Osteoblast (primary cell): ENCODE data around the gene FBXL17. TPM values are rescaled to one million over a fixed set of nuclear protein-coding genes. Genes with fewer than 3 reads are reported as not detected.

Experiments used
- DNase-seq: peaks from one replicate; pipeline ENCODE4 v3.0.0; 2011; ENCODE audit warnings: low spot score, mixed read lengths; ENCODE audit not compliant: insufficient read length; ENCODE audit errors: missing footprints
- H2AFZ ChIP-seq: 2 replicates; pipeline ENCODE4 v1.6.0; 2011; ENCODE audit warnings: mild to moderate bottlenecking, low read length
- H3K27ac ChIP-seq: 2 replicates; pipeline ENCODE4 v1.5.1; 2011; ENCODE audit warnings: mild to moderate bottlenecking, low read depth, low read length, moderate library complexity
- H3K27me3 ChIP-seq: 2 replicates; pipeline ENCODE4 v1.6.0; 2012; ENCODE audit warnings: mild to moderate bottlenecking, control low read depth, inconsistent platforms, low read length, moderate library complexity; ENCODE audit not compliant: insufficient read depth
- H3K36me3 ChIP-seq: 2 replicates; pipeline ENCODE4 v1.5.1; 2011; ENCODE audit warnings: mild to moderate bottlenecking, low read length, control low read depth, moderate library complexity; ENCODE audit not compliant: insufficient read depth
- H3K4me1 ChIP-seq: 2 replicates; pipeline ENCODE4 v1.5.1; 2011; ENCODE audit warnings: mild to moderate bottlenecking, low read length, control low read depth, moderate library complexity; ENCODE audit not compliant: insufficient read depth
- H3K4me2 ChIP-seq: 2 replicates; pipeline ENCODE4 v1.6.0; 2011; ENCODE audit warnings: mild to moderate bottlenecking, low read length; ENCODE audit not compliant: insufficient read depth
- H3K4me3 ChIP-seq: fragments of 200-600 bp; sonication (generic); 3 replicates; pipeline ENCODE4 v1.5.1; 2012; ENCODE audit warnings: mild to moderate bottlenecking, low read length, inconsistent platforms; ENCODE audit not compliant: insufficient read depth
- H3K79me2 ChIP-seq: 2 replicates; pipeline ENCODE4 v1.6.0; 2012; ENCODE audit warnings: mild to moderate bottlenecking, low read length, control low read depth, inconsistent platforms; ENCODE audit not compliant: insufficient read depth
- H3K9me3 ChIP-seq: 2 replicates; pipeline ENCODE4 v1.5.1; 2011; ENCODE audit warnings: low read depth, low read length, control low read depth
- H4K20me1 ChIP-seq: 2 replicates; pipeline ENCODE4 v1.6.0; 2012; ENCODE audit warnings: mild to moderate bottlenecking, low read length, control low read depth; ENCODE audit not compliant: insufficient read depth
- total RNA-seq: library from RNA; depleted of rRNA; stranded (reverse); fragments of >200 nt; gene quantifications from 2 replicates; pipeline ENCODE4 v1.2.3, GENCODE V29; 2012
- TF ChIP-seq, protein P1 (sequence below): IDR thresholded peaks from 2 replicates; pipeline ENCODE4 v1.5.1; 2011; ENCODE audit warnings: mild to moderate bottlenecking, low read depth, low read length, moderate library complexity; ENCODE audit errors: extremely low read depth

The FBXL17 gene
- total RNA-seq, 1 donor, result 19.5 TPM

DNA sequence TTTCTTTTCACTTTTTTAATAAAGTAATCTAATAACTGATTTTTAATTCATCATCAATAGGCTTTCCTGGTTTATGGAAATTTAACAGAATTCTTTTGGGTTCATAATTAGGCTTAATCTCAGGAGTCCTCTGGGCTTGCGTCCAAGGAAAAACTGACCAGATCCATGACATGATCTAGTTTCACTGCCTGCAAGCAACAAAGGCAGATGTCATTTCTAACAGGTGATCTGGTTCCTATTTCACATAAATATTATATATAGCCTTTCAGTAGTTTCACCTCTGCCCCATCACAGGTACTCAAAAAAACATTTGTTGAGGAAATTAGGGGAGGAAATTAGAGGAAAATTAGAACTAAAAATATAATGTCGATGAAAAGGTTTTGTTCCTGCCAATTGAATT, 126.4 kb downstream of the FBXL17 start:
- H2AFZ ChIP-seq, result no peak overlapping the region
- H4K20me1 ChIP-seq, result no peaks in the 10 kb centered on the region
- H3K4me3 ChIP-seq, result no peak overlapping the region
- TF ChIP-seq, protein P1, sequence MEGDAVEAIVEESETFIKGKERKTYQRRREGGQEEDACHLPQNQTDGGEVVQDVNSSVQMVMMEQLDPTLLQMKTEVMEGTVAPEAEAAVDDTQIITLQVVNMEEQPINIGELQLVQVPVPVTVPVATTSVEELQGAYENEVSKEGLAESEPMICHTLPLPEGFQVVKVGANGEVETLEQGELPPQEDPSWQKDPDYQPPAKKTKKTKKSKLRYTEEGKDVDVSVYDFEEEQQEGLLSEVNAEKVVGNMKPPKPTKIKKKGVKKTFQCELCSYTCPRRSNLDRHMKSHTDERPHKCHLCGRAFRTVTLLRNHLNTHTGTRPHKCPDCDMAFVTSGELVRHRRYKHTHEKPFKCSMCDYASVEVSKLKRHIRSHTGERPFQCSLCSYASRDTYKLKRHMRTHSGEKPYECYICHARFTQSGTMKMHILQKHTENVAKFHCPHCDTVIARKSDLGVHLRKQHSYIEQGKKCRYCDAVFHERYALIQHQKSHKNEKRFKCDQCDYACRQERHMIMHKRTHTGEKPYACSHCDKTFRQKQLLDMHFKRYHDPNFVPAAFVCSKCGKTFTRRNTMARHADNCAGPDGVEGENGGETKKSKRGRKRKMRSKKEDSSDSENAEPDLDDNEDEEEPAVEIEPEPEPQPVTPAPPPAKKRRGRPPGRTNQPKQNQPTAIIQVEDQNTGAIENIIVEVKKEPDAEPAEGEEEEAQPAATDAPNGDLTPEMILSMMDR, result no peak
- no peak for DNase-seq
- H3K27me3 ChIP-seq, result no peaks in the 10 kb centered on the region
- H3K4me1 ChIP-seq, result peaks cover 14% of the 10 kb centered on the region
- no peak overlapping the region for H3K4me2 ChIP-seq
- no peak overlapping the region for H3K27ac ChIP-seq
- H3K36me3 ChIP-seq, result no peaks in the 10 kb centered on the region
- no peaks in the 10 kb centered on the region for H3K9me3 ChIP-seq
- no peaks in the 10 kb centered on the region for H3K79me2 ChIP-seq

DNA sequence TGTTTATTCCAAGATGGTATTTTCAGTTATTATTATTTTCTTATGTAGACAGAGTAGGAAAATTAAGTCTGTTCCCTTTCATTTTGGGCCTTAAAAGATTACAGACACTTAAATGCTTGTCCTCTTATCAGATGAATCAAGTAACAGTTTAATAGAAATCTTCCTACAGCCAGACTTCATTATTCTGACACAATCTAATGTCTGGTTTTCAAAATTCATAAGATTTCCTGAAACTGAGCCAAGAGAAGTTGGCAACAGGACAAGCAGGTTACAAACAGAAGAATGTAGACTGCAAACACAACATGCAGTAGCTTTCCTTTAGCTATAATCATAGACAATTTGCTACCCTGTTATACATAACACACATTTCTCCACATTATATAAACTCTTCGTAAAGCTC, 130.5 kb downstream of the FBXL17 start:
- Histone ChIP-seq H3K9me3 (no peaks in the 10 kb centered on the region), H3K27me3 (no peaks in the 10 kb centered on the region), H3K27ac (no peak overlapping the region), H2AFZ (no peak overlapping the region), H3K79me2 (no peaks in the 10 kb centered on the region), H4K20me1 (no peaks in the 10 kb centered on the region), H3K4me2 (no peak overlapping the region), H3K36me3 (no peaks in the 10 kb centered on the region), H3K4me3 (no peak overlapping the region), H3K4me1 (no peaks in the 10 kb centered on the region)
- TF ChIP-seq, protein P1, result no peak
- no peak for DNase-seq

DNA sequence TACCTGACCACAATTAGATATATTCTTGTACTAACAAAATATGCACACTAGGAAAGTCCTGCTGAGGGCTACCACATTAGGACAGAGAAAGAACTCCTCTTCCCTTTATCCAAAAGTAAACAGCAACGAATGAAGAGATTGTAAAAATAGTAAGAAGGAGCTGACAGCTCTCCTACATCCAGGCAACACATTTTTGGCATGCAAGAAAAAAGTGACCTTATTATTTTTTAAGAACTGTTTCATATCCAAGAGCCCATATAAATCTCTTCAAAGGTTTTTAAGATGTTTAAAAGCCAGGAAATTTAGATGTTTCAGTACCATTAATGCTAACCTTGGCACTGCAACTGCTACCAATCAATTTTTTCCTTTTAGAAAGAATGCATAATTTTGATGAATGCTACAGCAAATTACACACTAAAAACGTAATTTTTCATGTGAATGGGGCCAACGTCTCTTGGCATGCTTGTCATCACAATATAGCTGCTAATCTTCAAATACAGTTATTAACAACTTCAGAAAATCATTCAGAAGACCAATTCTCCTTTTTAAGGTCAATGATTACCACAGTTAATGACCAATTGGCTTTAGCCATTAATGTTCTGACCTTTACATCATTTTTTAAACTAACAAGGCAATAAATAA, 132.0 kb downstream of the FBXL17 start:
- TF ChIP-seq, protein P1, result no peak
- no peak for DNase-seq
- Histone ChIP-seq H2AFZ (no peak overlapping the region), H3K27me3 (no peaks in the 10 kb centered on the region), H3K27ac (no peak overlapping the region), H3K79me2 (no peaks in the 10 kb centered on the region), H3K36me3 (no peaks in the 10 kb centered on the region), H3K4me2 (no peak overlapping the region), H4K20me1 (no peaks in the 10 kb centered on the region), H3K9me3 (no peaks in the 10 kb centered on the region), H3K4me3 (no peak overlapping the region), H3K4me1 (no peaks in the 10 kb centered on the region)

- Histone ChIP-seq H4K20me1 (no peaks in the 10 kb centered on the region), H3K36me3 (no peaks in the 10 kb centered on the region), H2AFZ (no peak overlapping the region), H3K79me2 (no peaks in the 10 kb centered on the region), H3K27ac (no peak overlapping the region), H3K4me2 (no peak overlapping the region), H3K9me3 (no peaks in the 10 kb centered on the region), H3K4me1 (no peaks in the 10 kb centered on the region), H3K27me3 (no peaks in the 10 kb centered on the region), H3K4me3 (no peak overlapping the region)
- DNase-seq, result no peak
- TF ChIP-seq, protein P1, result no peak
Measured at GRCh38 chr5:108249095-108249784, 132.7 kb downstream of the FBXL17 start.
